HG03066 (cell line): ENCODE measurements around the gene SATL1.
"Not testable (repeated sequence)": the region's sequence is repeated elsewhere in the genome, so short reads cannot be mapped to it uniquely, and the experiment has no call there.

ENCODE experiments used
- ATAC-seq: cut with Tn5 transposase; IDR thresholded peaks from one replicate; pipeline ENCODE4 v1.9.1; 2021; ENCODE audit warnings: low read depth; ENCODE audit not compliant: unreplicated experiment

Gene SATL1

DNA sequence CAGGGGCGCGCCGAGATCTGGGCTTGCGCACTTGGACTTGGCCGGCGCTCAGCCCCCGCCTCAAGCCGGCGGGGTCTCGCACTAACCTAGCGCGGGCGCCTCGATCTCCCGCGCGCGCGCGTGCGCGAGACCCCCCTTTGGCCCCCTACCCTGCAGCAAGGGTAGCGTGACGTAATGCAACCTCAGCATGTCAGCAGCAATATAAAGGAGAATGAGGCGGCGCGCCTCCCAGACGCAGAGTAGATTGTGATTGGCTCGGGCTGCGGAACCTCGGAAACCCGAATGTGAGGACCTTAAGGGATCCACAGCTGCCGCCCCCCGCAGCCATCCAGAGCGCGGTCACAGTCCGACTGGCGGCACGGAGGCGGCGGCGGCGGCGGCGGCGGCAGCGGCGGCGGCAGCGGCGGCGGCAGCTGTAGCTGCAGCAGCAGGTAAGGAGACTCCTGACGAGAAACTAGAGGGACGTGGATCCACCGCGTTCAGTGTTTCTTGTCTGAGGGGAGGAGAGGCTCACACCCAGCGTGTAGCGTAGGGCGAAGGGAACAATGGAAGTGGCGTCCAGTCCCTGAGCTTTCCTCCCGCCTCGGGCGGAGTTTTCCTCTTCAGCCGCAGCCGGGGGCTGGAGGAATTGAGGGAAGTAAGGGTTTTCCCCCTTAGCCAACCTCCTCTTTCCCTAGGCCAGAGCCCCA, at the start of gene SATL1, which contains the start of gene ZNF711:
Gene SATL1, minus strand, starts transcription at position 19 of the 689 bp plus-strand sequence. CDS start 134,811 bp downstream, outside the sequence.
Gene ZNF711, plus strand, starts transcription at position 231 of the 689 bp plus-strand sequence. CDS start 3,582 bp downstream, outside the sequence.
- ATAC-seq, result peak; percentile 47

GRCh38 chrX:85288992-85289723, 45.6 kb upstream of the SATL1 start:
- ATAC-seq, result no peak

GRCh38 chrX:85285286-85285685, 41.7 kb upstream of the SATL1 start:
- ATAC-seq, result not testable (repeated sequence)

GRCh38 chrX:85244450-85245211, 1.1 kb upstream of the SATL1 start:
- peak; percentile 45 for ATAC-seq

DNA sequence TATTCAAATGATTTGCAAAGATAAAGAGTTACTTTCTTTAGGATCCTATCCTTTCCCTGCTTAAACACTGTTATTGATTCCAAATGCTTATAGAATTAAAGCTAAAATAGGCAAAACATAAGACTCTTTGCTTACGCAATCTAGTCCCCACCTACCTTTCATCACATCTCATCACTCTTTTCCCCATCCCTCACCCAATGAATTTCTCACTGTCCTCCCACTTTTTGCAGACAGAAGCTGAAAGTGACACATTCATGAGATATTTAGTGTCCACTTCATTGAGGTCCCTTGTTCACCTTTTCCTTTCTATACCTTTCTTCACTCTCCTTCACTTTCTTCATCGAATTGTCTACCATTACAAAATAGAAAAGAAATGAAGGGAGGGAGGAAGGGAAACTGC, 424 bp downstream of the SATL1 start:
- ATAC-seq, result no peak

- no peak for ATAC-seq
Measured at GRCh38 chrX:85223359-85223758, 20.2 kb downstream of the SATL1 start.

DNA sequence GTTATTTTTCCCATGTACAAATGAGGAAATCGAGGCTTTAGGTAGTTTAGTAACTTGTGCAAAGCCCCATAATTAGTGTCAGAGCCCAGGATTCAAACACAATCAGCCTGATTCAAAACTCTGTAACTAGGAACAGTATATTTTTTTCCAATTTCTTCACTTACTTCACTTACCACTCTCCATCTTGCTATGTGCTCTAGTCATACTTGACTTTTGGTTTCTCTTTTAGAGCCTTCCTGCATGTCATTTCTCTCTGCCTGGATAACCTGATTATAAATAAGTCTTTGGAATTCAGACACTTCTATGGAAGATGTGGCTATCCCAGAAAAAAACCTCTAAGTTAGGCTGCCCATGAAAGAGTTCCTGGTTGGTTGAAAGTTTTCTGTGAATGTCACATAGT, 22.2 kb downstream of the SATL1 start:
- no peak for ATAC-seq

DNA sequence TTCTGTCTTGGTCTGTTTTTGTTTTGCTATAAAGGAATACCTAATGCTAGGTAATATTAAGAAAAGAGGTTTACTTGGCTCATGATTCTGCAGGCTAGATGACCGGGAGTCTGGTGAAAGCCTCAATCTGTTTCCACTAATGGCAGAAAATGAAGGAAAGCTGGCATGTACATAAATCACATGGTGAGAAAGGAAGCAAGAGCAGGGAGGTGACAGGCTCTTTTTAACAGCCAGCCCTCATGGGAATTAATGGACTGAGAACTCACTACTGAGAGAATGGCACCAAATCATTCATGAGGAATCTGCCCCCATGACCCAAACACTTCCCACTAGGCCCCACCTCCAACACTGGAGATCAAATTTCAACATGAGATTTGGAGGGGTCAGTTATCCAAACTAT, 27.6 kb downstream of the SATL1 start:
- ATAC-seq, result no peak

DNA sequence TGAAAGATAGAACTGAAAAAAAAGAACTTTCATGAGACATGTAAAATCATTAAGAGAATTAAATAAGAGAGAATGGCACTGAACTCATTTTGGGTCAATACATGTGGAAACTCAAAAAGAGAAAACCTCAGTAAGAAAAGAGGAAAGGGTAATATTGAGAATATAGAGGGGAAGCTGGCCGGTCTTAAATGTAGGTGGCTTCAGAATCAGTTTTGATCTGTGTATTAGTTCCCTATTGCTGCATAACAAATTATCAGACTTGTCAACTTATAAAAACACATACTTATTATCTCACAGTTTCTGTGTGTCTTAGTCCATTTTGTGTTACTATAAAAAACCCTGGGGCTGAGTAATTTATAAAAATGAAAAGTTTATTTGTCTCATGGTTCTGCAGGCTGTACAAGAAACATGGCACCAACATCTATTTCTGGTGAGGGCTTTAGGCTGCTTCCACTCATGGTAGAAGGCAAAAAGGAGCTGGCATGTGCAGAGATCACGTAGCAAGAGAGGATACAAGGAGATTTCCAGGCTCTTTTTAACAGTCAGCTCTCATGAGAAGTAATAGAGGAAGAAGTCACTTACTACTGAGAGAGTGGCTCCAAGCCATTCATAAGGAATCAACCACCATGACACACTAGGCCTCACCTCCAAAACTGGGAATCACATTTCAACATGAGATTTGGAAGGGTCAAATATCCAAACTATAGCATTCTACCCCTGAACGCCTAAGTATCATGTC, 29.6 kb downstream of the SATL1 start:
- ATAC-seq, result no peak

GRCh38 chrX:85203461-85203970, 40.1 kb downstream of the SATL1 start:
- ATAC-seq, result no peak

- no peak for ATAC-seq
Measured at GRCh38 chrX:85196319-85196718, 47.3 kb downstream of the SATL1 start.

GRCh38 chrX:85159644-85160043, 83.9 kb downstream of the SATL1 start:
- no peak for ATAC-seq

- no peak for ATAC-seq
Measured at GRCh38 chrX:85140964-85141363, 102.6 kb downstream of the SATL1 start.

- ATAC-seq, result no peak
Measured at GRCh38 chrX:85139422-85139821, 104.2 kb downstream of the SATL1 start.

DNA sequence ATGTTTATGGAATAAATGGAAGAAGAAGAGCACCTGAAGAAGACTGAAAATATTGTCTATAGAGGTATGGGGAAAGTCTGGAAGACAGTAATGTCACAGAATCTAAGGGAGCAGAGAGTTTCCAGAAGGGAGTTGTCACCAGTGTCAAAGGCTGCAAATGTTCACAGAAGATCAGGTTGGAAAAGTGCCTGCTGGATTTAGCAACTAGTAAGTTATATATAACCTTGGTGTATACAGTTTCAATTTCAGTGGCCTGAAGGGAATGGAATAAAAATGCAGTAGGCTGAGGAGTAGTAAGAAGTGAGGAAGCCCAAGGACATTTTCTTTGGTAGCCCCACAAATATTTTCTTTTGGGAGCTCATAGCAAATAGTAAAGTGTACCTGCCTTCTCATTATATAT, 107.2 kb downstream of the SATL1 start:
- ATAC-seq, result no peak

DNA sequence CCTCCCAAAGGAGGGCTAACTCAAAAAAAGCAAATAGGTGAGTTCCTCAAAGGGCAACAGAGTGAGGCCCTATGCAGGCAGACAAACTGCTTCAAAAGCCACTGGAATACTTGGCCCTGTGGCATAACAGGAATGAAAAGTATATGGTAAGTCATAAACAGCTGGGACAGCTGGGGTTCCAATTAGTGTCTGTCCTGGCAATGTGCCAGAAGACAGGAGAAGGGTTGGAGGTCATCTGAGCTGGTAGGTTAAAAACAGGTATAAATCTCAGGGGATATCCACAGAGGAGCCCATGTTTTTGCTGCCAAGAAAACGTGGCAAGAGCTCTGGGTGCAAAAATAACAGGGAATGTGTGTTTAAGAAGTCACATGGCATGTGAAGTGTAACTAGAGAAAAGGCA, 128.3 kb downstream of the SATL1 start:
- no peak for ATAC-seq

DNA sequence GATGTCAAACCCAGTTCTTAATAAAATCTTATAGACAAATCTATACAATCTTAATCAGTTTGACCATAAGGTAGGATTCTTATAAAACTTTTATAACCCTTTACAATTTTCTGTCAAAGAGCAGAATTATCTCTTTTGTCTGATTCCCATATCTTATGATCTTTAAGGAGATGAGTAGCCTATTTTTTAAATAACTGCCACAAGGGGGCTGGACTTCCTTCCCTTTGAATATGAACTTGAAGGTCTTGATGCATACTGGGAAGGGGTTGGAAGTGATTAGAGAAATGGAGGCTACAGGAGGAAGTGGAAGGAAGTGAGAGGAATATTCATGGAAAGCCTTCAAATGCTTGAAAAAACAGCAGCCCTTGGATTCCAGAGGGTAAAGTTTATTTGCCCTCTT, 128.8 kb downstream of the SATL1 start:
- no peak for ATAC-seq

DNA sequence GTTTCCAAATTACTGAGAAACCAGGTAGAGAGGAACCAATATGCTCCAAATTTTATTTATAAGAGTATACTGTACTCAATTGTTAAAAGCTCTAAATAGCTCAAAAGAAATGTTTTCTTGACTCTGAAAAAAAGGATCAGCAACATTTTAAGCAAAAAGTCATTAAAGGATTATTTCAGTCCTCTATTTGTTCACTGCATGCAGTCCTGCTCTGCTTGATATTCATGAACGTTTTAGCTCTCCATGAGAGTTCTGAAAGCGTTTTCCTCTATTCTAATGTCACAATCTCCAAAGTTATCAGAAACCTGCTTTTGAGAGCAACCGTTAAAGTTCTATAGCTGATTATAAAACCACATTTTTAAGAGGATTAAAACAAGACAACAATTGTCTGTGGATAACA, 129.4 kb downstream of the SATL1 start:
- no peak for ATAC-seq

GRCh38 chrX:85113746-85114145, 129.8 kb downstream of the SATL1 start:
- ATAC-seq, result no peak

GRCh38 chrX:85112293-85112692, 131.3 kb downstream of the SATL1 start:
- ATAC-seq, result no peak
